PC-3 (cell line): ENCODE measurements around the gene CCDC87.
"Not testable (repeated sequence)": the region's sequence is repeated elsewhere in the genome, so short reads cannot be mapped to it uniquely, and the experiment has no call there.

ENCODE experiments used
- CTCF ChIP-seq: fragments of 300-600 bp; sonication (generic); conservative IDR thresholded peaks from 2 replicates; pipeline ENCODE4 v1.5.1; 2017; ENCODE audit warnings: antibody characterized with exemption, low read depth, mild to moderate bottlenecking, low read length
- EZH2 ChIP-seq: fragments of 300-600 bp; sonication (generic); IDR thresholded peaks from one replicate; pipeline ENCODE4 v1.6.1; 2017; ENCODE audit warnings: antibody characterized with exemption, mild to moderate bottlenecking, low read length; ENCODE audit not compliant: unreplicated experiment
- EZH2phosphoT487 ChIP-seq: fragments of 300-600 bp; sonication (generic); IDR thresholded peaks from 2 replicates; pipeline ENCODE4 v1.6.1; 2018; ENCODE audit warnings: mild to moderate bottlenecking, antibody characterized with exemption, low read length, borderline replicate concordance

GRCh38 chr11:66606608-66607007, 13.7 kb upstream of the CCDC87 start:
- TF ChIP-seq CTCF, EZH2phosphoT487, EZH2: not testable (repeated sequence)
